Measurements from ENCODE around the gene FYN.

The FYN gene

DNA sequence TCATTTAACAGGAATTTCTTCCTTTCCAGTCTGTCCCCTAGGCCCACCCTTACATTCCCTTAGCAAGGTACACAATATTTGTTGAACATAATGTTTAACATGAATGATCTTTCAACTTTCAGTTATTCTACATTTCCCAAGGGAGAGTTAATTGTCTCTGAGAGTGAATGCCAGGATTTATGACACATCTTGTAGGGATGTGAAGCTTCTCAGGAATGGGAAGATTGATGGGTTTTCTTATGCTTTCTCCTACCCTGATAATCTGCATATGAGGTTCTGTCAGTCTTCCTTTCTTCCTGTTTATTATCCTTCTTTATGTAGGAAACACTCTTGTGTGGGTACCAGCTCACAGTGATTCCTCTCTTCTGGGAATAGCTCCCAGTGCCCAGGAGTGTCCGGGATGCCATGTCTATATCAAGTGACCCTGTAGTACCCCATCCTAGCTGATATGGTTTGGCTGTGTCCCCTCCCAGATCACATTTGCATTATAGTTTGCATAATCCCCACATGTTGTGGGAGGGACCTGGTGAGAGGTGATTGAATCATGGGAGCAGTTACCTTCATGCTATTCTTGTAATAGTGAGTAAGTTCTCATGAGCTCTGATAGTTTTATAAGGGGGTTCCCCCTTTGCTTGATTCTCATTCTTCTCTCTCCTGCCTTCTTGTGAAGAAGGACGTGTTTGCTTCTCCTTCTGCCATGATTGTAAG, 7.1 kb upstream of the FYN start:
- no peak for DNase-seq

DNA sequence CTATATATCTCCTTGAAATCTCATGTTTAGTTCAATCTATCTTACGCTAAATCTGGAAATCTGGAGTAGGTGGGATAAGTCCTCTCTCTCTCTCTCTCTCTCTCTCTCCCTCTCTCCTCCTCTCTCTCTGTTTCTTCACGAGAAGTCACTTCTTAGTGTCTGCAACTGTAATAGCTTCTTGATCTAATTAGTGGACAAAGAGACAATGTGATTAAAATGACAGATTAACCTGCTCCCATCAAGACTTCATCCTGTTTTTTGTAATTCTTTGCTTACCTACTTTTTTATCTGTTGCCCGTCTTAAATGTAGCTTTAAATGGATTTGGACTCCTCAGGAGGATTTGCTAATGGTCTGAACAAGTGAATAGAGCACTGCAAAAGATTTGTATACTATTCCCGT, 2.5 kb upstream of the FYN start:
- no peak for DNase-seq

DNA sequence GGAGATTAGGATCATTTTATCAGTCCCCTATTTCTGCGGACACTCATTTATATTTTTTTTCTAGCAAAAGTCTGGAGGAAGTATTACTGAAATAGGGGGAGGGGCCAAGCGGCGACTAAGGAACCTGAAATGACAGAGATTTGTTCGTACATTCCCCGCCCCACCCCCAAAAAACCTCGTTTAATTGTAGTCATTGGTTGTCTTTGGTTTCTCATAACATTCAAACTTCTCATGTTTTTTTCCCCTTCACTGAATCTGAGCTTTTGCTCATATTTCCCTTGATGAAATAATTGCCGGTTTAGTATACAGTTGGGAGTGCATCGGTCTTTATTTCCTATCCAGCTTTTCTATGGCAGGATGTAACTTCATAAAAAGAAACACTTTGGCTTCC, 768 bp upstream of the FYN start:
- peak; percentile 76 to 81 for DNase-seq

DNA sequence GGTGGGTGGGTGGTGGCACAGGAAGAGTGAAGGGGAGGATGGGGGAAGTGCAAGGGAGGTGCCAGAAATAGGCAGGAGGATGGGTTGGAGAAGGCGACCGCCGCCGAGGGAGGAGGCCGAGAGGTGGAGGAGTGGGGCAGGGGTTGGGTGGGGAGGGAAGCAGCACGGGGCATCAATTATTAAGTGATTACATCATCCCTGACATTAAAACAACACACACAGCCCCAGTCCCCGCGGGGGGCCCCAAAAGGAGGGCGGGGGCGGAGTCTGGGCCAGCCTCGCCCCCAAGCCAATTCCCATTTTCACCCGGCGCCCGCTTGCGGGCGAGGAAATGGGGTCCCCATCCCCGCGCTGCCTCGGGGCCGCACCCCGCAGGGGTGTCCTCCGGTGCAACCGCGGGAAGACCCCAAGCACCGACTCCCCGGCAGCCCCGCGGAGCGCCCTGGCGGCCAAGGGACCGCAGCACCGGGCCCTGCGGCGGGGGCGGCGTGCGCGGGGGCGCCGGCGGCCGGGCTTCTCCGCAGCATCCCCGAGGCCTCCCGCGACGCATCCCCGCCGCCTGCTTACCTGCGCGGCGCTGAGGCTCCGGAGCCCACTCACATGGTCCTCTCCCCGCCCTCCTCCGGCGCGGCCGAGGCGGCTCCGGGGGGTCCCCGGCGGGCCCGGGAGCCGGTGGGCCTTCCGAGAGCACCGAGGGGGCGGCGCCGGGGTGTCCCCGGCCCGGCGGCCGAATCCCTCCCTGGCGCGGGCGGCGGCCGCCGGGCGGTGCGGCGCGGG, 663 bp downstream of the FYN start:
- DNase-seq: peak; percentile 75 to 79

DNA sequence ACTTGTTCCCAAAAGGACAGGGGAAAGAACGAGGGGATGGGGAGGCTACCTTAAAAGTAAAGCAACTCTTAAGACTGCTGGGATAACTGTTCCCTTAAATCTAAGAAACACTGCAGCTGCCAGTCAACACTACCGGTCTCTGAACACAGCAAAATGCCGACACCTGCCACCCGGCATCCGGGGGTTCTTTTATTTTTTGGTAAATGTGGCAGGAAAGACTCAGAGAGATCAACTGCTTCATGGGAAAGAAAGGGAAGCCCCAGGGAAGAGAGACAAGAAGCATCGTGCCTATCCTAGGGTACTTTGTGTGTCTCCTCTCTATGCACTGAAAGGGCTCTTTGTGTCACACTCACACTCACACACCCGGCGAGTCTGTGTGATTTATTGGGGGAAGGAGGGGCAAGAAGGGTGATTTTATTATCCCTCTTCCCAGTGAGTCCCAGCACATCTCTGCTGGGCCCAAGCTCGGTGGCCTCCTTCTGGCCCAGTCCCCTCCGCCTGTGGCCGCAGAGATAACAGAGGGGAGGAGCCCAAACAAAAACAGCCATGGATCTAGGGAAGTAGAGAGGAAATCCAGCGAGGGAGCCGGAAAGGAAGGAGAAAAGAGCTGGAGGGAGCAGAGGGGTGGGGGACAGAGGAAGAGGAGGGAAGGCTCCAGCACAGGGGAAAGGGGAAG, 1.4 kb downstream of the FYN start:
- DNase-seq: peak; percentile 28 to 32

DNA sequence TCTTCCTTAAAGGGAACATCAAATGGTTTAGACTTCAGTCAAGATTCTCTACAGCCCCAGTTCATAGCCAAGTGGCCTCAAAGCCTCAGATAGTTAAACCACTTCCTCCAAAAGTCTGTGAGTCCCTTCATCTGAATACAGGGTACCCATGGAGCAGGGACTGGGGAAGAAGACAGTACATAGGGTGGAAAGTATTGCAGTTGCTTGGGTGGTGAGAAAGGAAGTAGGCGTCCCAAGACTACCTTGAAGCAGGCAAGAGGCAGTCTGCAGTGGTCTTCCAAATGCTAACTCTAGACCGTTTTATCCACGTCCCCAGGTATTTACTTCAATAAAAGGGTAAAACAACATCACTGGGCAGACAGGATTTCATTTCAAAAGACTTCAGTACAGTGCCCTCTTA, 2.0 kb downstream of the FYN start:
- peak; percentile 41 to 45 for DNase-seq

DNA sequence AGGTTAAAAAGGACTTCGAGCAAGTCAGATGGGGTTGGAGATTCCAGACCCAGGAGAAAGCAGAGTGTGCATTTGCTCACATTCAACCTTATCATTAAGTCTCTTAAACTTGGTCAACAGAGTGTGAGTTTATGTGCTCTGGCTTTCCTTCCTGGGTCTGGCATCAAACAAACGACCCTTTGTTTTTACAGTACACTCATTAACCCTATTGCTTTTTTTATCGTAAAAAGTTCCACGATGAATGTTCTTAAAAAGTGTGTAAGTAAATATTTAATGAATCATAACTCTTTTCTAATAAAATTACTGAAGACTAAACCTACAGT, 2.5 kb downstream of the FYN start:
- no peak for DNase-seq

DNA sequence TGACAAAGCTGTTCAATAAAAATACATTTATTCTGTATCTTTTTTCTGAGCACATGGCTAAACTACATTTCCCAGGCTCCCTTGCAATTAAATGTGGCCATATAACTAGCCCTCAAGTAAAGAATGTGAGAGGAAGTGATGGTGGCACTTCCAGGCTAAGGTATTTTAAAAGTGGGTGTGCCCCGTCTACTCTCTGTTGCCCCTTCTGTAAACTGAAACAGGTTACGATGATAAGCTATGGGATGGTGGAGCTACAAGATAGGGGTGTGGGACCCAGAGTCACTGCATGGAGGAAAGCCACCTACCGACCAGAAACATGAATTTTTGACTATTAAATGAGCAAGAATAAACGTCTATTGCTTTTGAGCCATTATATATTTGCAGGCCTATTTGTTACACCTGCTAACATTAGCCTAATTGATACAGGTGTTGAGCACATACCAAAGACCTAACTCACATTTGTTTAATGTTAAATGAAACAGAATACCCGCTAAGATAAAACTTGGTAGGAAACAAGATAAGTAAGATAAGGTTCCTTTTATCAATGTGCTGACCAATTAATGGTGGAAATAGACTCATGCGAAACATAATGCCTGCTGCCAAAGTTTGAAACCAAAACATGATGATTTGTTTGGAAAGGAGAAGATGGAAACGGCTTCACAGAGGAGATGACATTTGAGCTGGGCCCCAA, 3.1 kb downstream of the FYN start:
- DNase-seq: no peak

DNA sequence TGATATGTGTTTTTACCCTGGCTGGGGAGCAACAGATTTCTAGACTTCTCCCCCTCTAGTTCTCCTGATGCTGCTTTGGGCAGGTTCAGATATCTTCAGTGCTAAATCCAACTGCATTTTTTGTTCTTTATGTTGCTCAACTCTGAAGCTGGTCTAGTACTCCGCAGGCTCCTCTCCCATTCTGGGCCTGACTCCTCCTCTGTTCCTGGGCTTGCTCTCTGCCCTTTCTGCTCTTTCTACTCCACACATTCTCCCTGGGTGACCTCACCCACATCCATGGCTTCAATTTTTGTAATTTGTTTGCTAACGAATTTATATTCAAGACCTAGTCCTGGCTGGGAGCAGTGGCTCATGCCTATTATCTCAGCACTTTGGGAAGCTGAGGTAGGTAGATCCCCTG, 6.4 kb downstream of the FYN start:
- DNase-seq: no peak

DNA sequence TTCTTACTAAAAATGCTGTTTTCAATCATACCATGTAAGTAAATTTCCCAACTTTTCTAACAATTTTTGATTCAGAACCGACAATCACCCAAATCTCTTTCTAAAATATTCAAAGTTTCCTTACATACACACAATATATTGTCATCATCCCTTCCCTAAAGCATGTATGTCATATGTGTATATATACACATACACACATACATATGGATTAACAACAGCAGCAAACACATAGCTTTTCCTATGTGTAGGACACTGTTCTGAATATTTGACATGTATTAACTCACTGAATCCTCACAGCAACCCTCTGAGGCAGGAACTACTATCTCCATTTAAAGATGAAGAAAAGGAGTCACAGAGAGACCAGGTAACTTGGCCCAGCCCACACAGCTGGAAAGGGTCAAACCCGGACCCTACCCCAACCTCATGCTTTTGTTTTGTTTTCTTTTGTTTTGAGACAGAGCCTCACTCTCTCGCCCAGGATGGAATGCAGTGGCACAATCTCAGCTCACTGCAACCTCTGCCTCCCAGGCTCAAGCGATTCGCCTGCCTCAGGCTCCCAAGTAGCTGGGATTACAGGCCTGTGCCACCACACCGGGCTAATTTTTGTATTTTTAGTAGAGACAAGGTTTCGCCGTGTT, 7.2 kb downstream of the FYN start:
- DNase-seq: no peak

DNA sequence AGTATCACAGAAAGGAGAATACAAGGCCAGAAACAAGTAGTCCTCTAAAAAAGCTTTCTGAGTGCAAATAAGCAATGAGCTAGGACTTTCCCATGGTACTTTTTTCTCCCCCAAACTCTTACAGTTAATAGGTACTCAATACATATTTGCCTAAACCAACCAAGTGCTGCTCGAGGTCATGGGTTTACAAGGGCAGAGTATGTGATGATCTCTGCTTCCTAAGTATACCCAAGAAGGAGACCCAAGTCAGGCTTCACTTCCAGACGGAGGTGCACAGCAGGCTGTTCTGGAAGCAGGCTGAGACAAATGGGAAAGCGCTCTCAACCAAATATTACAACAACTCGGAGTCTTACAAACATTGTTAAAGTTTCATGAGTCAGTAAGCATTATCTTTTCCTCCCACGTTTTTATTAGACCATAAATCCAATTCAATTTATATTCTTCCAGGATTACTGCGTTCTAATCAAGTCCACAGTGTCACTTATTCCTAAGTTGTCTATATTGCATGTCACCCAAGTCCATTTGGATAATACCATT, 8.1 kb downstream of the FYN start:
- DNase-seq: no peak

DNA sequence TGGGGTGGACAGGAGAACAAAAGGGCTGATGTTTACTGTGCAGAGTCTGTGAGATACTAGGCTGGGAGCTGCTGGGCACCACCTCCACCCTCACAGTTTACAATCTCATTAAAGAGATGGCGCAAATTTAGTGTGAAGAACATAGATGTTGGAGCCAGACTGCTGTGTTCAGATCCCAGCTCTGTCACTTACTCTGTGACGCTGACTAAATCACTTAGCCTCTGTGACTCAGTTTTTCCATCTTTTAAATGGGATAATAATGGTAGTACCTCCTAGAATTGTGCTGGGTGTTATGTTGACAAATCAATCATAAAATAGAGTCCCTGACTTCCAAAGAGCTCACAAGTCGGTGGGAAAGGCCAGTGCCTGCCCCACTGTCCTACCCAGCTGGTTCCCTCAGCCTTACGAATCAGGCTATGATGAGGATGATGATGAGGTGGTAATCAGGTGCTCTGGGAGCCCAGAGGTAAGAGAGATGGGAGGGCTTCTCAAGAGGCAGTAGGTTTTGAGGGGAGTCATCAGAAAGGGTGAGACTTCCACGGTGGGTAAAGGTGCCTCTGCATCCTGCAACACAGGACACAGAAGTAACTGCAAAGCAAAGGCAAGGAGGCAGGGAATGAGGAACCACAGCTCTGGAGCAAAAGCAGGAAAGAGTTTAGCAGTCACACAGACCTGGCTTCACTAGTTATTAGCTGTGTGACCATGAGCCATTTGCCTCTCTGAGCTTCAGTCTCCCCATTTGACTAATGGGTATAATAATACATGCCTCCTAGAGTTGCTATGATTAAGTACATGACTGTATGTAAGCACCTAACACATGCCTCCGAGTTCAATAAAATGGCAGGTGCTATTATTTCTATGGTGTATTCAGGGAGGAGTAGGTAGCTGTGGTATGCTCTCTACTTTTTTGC, 8.9 kb downstream of the FYN start:
- DNase-seq: no peak

DNA sequence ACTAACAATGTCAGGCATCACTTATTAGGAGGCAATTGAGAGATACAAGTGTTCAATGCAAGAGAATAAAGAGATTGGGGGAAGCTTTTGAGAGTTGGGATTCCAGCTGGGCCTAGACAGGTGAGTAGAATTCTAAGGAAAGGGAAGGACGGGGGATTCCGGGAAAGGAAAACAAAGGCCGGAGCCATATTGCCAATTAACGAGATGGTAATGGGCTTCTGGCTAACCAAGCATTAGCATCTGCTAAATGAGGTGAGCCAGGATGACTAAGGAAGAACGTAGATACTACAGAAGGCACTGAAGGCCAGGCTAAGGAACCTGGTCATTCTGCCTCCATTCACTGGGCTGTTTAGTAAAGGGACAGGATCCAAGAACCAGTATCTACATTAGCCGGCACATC, 10.5 kb downstream of the FYN start:
- DNase-seq: no peak

DNA sequence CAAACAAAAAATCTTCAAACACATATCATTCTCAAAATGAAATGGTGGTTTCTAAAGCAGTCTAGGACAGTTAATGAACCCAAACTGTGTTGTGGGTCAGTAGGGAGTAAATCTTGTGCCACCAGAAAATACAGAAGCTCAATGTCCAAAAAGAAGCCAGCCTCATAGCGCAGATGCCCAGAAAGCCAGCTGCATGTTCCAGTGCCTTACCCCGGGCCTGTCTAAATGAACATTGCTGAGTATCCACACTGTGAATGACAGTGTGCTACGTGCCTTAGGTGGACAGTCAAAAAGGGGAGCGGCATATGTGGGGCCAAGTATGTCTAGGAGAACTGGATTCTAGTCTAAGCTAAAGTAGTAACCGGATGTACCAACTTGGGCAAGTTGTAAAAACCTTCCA, 10.9 kb downstream of the FYN start:
- DNase-seq: no peak

DNA sequence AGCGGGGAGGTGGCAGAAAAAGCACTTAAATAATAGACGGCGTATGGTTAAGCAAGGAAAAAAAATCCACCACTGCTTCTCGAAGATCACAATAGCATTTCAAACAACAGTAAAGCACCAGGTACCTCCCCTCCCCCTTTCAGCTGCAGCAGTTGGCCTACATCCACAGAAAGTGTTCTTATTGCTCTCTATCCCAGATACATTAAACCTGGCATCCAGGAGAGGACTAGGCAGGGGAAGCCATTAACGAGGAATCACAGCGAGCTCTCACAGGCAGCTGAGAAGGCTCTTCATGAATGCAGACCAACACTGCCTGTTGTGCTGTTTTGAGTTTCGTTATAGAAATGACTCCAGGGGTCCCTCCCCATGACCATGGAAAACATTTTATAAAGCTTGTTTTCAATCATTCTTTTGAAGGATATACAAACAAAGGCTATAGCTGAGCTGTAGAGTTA, 11.8 kb downstream of the FYN start:
- DNase-seq: no peak

DNA sequence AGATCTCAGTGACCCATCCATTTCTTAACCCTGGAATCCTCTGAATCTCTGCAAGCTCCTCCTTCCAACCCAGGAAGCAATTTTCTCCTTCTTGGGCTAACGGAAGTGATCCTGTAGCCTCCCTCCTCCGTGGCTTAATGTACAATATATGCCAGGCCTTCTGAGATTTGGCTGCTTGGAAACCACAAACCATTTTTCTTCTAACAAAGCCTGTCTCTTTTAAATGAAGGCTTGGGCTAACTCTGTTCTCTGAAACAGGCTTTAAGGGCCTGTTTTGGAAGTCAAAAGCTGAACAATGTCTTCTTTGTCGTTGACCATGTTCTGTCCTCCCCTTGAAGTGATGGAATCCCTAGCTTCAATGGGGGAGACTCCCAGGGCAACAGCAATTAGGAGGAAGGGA, 14.9 kb downstream of the FYN start:
- DNase-seq: no peak

DNA sequence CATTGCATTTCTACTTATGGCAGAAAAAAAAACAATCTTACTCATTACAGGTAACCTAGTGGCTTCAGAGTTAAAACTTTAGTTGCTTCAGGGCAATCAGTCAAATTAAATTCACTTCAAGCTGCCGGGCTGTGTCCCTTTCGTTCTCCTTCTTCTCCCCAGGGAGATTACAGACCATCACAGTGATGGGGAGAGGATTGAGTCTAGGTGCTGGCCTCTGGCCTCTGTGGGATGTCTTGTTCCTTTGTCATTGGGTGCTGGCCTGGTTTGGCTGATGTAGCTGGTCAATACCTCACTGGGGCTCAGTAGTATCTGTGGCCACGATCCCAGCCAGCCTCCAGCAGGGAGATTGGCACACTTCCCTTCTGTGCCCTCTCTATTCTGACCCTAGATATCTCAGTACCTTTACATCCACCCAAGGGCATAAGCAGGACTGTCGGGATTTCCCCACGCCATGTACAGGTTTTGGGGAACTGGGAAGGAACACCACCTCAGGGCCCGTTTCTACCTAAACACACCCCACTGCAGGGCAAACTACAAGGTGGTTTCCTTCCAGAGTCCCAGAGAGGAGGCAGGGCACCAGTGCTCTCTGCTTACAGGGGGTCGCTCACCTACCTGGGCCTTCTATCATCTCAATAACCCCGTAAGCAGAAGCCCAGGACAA, 15.4 kb downstream of the FYN start:
- DNase-seq: no peak

DNA sequence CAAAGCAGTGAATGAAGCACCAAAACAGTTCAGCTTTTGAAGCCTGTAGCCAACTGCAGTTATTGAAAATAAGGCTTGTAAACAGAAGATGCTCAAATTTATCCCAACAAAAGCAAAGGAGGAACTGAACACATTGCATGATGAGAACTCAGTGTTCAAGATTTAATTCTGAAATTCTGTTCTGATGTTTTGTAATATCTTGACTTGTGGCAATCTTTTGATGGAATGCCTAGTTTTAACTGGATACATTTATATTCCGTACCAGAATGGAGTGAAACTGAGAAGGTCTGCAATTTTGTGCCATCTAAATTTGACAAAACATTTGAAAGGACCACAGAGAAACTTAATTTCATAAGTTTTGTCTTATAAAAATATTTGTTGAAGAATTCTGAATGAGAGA, 17.5 kb downstream of the FYN start:
- no peak for DNase-seq

DNA sequence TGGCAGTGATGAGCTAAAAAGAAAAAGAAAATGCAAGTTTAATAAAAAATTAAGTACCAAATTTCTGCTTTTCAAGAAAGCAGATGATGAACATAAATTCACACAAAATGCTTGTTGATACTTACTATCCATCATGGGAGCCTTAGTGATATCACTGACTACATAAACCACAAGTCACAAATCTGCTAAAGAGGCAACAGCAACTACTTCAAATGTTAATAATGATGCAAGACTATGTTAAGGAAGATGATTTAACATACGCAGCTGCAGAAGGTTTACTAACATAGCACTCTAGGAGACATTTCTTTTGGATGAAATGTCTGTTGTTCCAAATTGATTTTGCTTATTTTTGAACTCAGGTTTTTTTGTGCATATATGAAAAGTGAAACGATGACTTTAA, 18.6 kb downstream of the FYN start:
- DNase-seq: no peak

DNA sequence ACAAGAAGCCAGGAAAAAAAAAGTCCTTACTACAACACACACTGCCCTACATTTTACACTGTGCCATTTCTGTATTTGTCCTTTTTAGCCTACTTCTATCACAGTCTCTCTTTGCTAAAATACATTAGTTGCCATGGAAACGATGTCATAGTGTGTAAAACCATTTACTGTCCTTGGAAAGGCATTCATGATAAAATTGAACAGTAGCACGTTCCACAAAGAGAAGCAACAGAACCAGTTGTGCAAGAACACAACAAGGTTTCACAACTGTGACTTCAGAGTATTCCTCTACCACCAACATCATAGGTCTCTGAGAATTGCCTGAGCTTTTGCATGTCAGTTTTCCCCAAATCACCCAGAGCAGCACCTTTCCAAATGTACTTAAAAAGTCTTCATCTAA, 20.5 kb downstream of the FYN start:
- DNase-seq: no peak

DNA sequence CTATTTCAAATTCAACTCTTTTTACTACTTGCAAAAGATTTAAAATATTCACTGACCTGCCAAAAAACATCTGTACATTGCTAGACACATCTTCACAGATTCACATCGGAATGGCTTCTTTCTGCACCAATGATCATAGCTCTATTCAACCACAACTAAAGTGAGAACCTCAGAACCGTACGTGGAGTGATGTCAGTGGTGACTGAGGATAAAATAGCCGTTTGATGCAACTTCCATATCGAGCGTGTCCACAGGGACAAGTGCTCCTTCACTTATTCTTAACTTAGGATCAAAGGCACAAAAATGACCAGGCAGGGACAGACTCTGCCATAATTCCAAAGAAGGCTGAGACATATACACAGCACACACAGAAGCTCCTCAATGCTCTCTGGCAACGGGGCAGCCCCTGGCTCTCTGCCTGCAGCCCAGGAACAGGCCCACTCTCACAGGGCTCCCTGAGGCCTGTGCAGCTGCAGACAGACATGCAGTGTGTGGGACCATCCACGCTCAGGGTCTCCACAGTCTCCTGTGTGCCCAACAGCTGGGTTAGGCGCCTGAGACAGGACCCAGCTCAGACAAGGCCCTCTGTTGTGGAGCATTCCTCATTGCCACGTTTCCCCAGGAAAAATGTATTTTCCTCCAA, 22.8 kb downstream of the FYN start:
- DNase-seq: no peak
